Measurements from ENCODE around the gene CHD6. TPM values are rescaled to one million over a fixed set of nuclear protein-coding genes. Genes with fewer than 3 reads are reported as not detected.

Gene CHD6
- total RNA-seq, 1 experiment from 2014 or later, result 19.7 TPM

- H3K36me3 ChIP-seq (replicated peaks; ENCODE audit: control insufficient read depth, insufficient read depth, low read length), result peaks cover 45% of the 10 kb centered on the region
- no peak overlapping the region for H3K4me3 ChIP-seq (ENCODE audit: insufficient read depth, low read depth, low read length)
- H3K27me3 ChIP-seq (ENCODE audit: control insufficient read depth, insufficient read depth, low read length), result no peaks in the 10 kb centered on the region
- DNase-seq, result no peak
These were observed 211.8 kb downstream of the CHD6 start for GRCh38 chr20:41406353-41406752.

GRCh38 chr20:41405436-41405835 is 212.7 kb downstream of the CHD6 start:
- Histone ChIP-seq H3K36me3 (replicated peaks; ENCODE audit: control insufficient read depth, insufficient read depth, low read length) (peaks cover 39% of the 10 kb centered on the region), H3K27me3 (ENCODE audit: control insufficient read depth, insufficient read depth, low read length) (no peaks in the 10 kb centered on the region), H3K4me3 (ENCODE audit: insufficient read depth, low read depth, low read length) (no peak overlapping the region)
- no peak for DNase-seq

- H3K27me3 ChIP-seq (ENCODE audit: control insufficient read depth, insufficient read depth, low read length), result no peaks in the 10 kb centered on the region
- no peak for DNase-seq
- H3K36me3 ChIP-seq (replicated peaks; ENCODE audit: control insufficient read depth, insufficient read depth, low read length), result peaks cover 31% of the 10 kb centered on the region
- H3K4me3 ChIP-seq (ENCODE audit: insufficient read depth, low read depth, low read length), result no peak overlapping the region
These were observed 214.6 kb downstream of the CHD6 start for GRCh38 chr20:41403604-41404003.

GRCh38 chr20:41398408-41398807 is 219.8 kb downstream of the CHD6 start:
- no peak for DNase-seq
- Histone ChIP-seq H3K27me3 (ENCODE audit: control insufficient read depth, insufficient read depth, low read length) (no peaks in the 10 kb centered on the region), H3K4me3 (ENCODE audit: insufficient read depth, low read depth, low read length) (no peak overlapping the region), H3K36me3 (replicated peaks; ENCODE audit: control insufficient read depth, insufficient read depth, low read length) (no peaks in the 10 kb centered on the region; the same call in none of the 2 replicates)

- no peaks in the 10 kb centered on the region for H3K36me3 ChIP-seq (replicated peaks; ENCODE audit: control insufficient read depth, insufficient read depth, low read length)
These were observed 222.2 kb downstream of the CHD6 start for GRCh38 chr20:41395667-41396664.

GRCh38 chr20:41394931-41395666 is 223.1 kb downstream of the CHD6 start:
- no peak overlapping the region for H3K4me3 ChIP-seq (ENCODE audit: insufficient read depth, low read depth, low read length)
- no peaks in the 10 kb centered on the region for H3K27me3 ChIP-seq (ENCODE audit: control insufficient read depth, insufficient read depth, low read length)
- no peaks in the 10 kb centered on the region for H3K36me3 ChIP-seq (replicated peaks; ENCODE audit: control insufficient read depth, insufficient read depth, low read length)
- no peak for DNase-seq

More at GRCh38 chr20:41395667-41396664, 222.2 kb downstream of the CHD6 start:
- H3K4me3 ChIP-seq (ENCODE audit: insufficient read depth, low read depth, low read length), result no peak overlapping the region
- peak; percentile 82 for DNase-seq
- H3K27me3 ChIP-seq (ENCODE audit: control insufficient read depth, insufficient read depth, low read length), result no peaks in the 10 kb centered on the region

- Histone ChIP-seq H3K27me3 (ENCODE audit: control insufficient read depth, insufficient read depth, low read length) (no peaks in the 10 kb centered on the region), H3K4me3 (ENCODE audit: insufficient read depth, low read depth, low read length) (no peak overlapping the region), H3K36me3 (replicated peaks; ENCODE audit: control insufficient read depth, insufficient read depth, low read length) (no peaks in the 10 kb centered on the region)
- DNase-seq, result no peak
These were observed 224.1 kb downstream of the CHD6 start for GRCh38 chr20:41394081-41394480.

- H3K4me3 ChIP-seq (ENCODE audit: insufficient read depth, low read depth, low read length), result no peak overlapping the region
- no peaks in the 10 kb centered on the region for H3K27me3 ChIP-seq (ENCODE audit: control insufficient read depth, insufficient read depth, low read length)
- H3K36me3 ChIP-seq (replicated peaks; ENCODE audit: control insufficient read depth, insufficient read depth, low read length), result no peaks in the 10 kb centered on the region
- no peak for DNase-seq
These were observed 224.5 kb downstream of the CHD6 start for GRCh38 chr20:41393705-41394066.

- no peak for DNase-seq
- Histone ChIP-seq H3K4me3 (ENCODE audit: insufficient read depth, low read depth, low read length) (no peak overlapping the region), H3K36me3 (replicated peaks; ENCODE audit: control insufficient read depth, insufficient read depth, low read length) (no peaks in the 10 kb centered on the region), H3K27me3 (ENCODE audit: control insufficient read depth, insufficient read depth, low read length) (no peaks in the 10 kb centered on the region)
These were observed 225.1 kb downstream of the CHD6 start for GRCh38 chr20:41392871-41393704.

GRCh38 chr20:41392295-41392694 is 225.9 kb downstream of the CHD6 start:
- no peaks in the 10 kb centered on the region for H3K36me3 ChIP-seq (replicated peaks; ENCODE audit: control insufficient read depth, insufficient read depth, low read length)
- no peak overlapping the region for H3K4me3 ChIP-seq (ENCODE audit: insufficient read depth, low read depth, low read length)
- DNase-seq, result no peak
- H3K27me3 ChIP-seq (ENCODE audit: control insufficient read depth, insufficient read depth, low read length), result no peaks in the 10 kb centered on the region

- H3K4me3 ChIP-seq (ENCODE audit: insufficient read depth, low read depth, low read length), result no peak overlapping the region
- H3K27me3 ChIP-seq (ENCODE audit: control insufficient read depth, insufficient read depth, low read length), result no peaks in the 10 kb centered on the region
- DNase-seq, result no peak
- no peaks in the 10 kb centered on the region for H3K36me3 ChIP-seq (replicated peaks; ENCODE audit: control insufficient read depth, insufficient read depth, low read length)
These were observed 226.6 kb downstream of the CHD6 start for GRCh38 chr20:41391587-41392001.

GRCh38 chr20:41390889-41391288 is 227.3 kb downstream of the CHD6 start:
- DNase-seq, result no peak
- no peaks in the 10 kb centered on the region for H3K36me3 ChIP-seq (replicated peaks; ENCODE audit: control insufficient read depth, insufficient read depth, low read length)
- H3K4me3 ChIP-seq (ENCODE audit: insufficient read depth, low read depth, low read length), result no peak overlapping the region
- no peaks in the 10 kb centered on the region for H3K27me3 ChIP-seq (ENCODE audit: control insufficient read depth, insufficient read depth, low read length)

- no peak overlapping the region for H3K4me3 ChIP-seq (ENCODE audit: insufficient read depth, low read depth, low read length)
- no peaks in the 10 kb centered on the region for H3K27me3 ChIP-seq (ENCODE audit: control insufficient read depth, insufficient read depth, low read length)
- peak; percentile 86 for DNase-seq
- H3K36me3 ChIP-seq (replicated peaks; ENCODE audit: control insufficient read depth, insufficient read depth, low read length), result no peaks in the 10 kb centered on the region
These were observed 230.7 kb downstream of the CHD6 start for GRCh38 chr20:41387444-41387851.

Data from H7 (cell line).